Myocyte (in vitro differentiated cells): ENCODE measurements around the gene RANBP9. TPM values are rescaled to one million over a fixed set of nuclear protein-coding genes. Genes with fewer than 3 reads are reported as not detected.

Experiments
- DNase-seq: peaks from one replicate; pipeline ENCODE4 v3.0.0-alpha.2; 2012; ENCODE audit warnings: low read depth
- total RNA-seq: library from RNA; depleted of rRNA; stranded (reverse); fragments of >200 nt; gene quantifications from 2 replicates; pipeline ENCODE4 v1.2.3, GENCODE V29; 2014

The RANBP9 gene
- total RNA-seq, 1 donor from 2014 or later = 38.3 TPM

DNA sequence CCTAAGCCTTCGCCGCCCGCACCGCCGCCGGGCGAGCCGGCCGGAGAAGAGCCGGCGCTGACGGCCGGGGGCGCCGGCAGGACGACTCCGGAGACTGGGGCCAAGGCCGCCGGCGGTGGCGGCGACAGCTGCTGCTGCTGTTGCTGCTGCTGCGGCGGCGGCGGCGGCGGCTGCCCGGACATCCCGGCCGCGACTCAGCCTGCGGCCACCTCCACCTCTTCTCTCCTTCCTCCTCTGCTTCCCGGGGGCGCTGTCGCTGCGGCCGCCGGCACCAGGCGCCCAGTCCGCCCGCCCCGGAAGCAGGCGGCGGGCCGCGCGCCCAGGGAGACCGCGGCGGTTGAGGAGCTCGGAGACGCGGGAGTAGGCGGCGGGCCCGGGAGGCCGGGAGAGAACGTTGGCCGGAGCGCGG lies 307 bp downstream of the RANBP9 start:
- DNase-seq = no peak

DNA sequence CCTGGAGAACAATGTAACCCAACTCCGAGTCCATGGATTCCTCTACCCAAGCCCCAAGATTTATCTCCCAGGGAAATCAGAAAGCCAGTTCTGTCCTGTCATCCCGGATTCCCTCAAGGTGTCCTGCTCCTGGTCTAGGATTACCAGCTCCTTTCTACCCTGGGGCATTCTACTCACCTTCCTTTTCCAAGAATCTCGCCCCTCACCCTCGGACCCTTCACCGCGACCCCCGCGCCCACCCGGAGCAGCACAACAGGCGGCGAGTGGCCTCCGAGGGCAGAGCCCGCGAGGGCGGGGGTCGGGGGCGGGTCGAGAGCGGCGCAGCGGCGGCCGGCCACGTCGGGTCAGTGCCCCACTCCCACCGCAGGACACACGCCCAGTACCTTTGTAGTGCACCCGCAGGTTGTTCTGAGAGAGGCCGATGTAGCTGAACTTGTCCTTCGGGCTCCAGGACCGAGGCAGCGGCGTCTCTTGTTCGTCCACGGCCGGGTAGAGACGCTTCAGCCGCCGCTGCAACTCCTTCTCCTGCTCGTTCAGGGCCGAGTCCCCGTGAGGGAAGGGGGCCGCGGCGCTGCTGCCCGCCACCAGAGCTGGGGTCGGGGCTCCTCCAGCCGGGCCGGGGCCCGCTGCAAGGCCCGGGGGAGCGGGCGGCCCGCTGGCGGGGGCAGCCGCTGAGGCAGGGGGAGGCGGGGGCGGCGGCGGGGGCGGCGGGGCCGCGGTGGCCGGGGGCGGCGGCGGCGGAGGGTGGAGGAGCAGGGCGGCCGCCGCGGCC lies 897 bp downstream of the RANBP9 start:
- DNase-seq = peak; percentile 44

DNA sequence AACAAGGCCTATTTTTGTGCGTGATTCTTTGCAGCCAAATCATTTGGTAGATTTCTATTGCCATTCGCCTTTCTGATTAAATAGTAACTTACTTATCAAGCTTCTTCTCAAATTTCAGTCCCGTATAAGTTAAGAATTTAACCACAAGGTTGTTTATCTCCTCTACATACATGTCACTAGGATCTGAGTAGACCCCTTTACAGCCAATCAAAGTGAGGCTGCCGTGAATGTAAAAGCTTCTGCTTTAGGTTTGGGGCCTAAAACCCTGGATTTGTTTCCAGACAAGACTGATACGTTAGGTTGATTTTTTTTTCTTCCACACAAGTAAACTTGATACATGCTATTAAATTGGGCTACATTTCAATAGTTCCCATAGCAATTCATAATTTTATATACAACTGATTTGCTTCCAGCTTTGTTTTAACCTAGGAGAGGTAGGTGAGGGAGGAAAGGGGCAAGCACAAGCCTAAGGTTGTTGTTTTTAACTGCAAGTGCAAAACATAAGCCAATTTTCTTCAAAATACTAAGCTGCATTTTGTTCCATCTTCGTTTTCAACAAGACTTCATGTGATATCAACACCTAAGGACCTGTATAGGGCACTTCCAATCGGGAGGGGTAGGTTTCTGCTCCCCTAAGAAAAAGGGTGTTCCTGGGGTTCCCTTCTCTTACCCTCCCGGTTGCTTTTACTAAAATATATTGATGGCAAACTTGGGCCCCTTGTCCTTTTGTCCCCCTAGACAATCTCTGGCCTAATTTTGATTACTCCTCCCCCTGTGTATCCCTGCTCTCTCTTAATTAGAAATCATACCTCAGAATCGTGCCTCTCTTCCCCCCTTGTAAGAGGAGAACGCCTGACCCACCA lies 1.7 kb downstream of the RANBP9 start:
- DNase-seq = no peak

DNA sequence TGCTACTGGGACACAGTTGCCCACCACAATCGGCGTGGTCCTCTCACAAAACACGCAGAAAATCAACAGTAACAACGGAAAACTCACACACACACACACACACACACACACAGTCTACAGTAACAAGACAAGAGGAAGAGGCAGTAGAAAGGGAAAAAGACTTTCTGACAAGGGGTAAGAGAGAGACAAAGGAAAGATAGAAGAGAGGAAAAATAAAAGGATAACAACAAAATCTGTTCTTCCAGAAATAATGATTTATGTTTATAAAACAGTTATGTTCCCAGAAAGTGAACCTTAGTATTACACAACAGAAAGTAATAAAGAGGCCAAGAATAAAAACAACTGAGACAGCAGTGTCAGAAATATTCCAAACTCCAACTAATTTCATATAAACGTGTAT lies 2.9 kb downstream of the RANBP9 start:
- no peak for DNase-seq

DNA sequence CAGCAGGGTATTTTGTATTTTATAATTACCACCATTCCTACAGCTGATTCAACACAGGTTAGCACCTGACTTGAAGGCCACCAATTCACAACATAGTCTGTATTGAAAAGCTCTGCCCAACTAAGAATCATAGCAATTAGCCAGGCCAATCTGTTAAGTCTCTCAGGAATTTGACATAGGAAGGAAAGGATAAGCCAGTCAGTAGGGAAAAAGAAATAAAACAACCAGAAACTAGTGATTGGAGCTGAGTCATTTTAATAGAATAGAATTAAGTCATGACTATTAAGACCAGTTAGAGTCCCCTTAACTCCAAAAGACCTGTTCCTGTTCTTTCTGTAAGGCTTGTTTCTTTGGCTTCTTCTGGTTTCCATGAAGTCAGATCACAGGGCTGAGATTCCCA lies 8.1 kb downstream of the RANBP9 start:
- no peak for DNase-seq

DNA sequence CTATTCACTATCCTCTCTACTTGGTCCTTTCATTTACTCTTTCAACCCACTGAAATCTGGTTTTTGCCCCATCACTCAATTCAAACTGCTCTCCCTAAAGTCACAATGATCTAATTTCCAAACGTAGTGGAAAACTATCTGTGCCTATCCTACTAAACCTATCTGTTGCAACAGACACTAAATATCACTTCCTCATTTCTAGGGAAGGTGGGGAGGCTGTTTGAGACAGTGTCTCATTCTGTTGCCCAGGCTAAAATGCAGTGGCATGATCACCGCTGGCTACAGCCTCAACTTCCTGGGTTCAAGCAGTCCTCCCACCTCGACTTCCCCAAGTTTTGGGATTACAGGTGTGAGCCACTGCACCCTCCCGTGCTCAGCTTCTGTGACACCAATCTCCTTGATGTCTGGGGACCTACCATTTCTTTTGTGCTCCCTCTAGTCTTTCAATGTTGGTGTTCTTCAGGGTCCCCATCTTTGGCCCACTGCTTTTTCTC lies 8.8 kb downstream of the RANBP9 start:
- no peak for DNase-seq

DNA sequence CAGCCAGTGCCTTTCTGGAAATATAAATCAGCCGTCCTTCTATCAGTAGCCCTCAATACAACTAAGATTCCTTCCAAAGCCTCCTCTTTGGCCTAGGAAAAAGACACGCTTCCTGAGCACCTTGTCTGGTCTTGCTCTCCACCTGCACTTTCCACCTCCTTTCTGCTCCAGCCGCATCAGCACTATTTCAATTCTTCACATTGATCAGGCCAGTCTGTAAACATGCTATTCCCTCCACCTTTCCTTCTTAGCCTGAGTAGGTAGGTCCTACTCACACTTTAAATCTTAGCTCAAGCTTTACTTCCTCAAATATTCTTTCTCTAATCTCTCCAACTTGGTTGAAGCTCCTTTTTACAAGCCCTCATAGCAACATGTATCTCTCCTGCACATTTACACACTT lies 11.4 kb downstream of the RANBP9 start:
- no peak for DNase-seq

DNA sequence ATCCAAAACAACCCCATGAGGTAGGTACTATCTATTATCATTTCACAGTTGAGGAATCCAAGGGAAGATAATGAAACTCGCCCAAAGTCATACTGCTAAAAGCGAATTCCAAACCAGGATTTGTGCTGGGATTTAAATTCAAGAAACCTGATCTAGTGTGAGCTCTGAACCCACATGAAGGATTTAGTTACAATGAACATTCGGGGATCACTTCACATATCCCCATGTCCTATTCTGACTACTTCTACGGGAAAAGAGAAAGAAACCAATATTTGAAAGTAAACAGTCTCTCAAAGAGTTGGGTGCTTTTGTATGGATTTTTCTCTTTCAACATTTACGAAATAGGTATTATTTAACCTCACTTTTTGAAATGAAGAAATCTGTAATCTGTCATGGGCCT lies 12.9 kb downstream of the RANBP9 start:
- no peak for DNase-seq

DNA sequence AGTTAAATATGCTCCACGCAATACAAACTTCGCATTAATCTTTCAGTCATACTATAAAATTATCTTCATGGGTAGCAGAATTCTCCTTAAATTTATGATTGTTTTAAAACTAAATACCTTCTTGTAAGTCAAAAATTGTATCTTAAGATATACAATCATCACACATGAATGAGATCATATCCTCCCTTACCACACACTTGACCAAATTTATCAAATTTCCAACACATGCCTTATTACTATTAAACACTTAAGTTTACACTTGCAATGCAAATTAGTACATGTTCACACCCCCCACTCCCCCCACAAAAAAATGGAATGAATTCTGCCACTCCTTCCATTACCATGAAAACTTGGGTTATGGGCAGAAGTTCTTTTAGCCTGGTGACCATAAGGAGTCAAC lies 13.8 kb downstream of the RANBP9 start:
- DNase-seq = no peak

DNA sequence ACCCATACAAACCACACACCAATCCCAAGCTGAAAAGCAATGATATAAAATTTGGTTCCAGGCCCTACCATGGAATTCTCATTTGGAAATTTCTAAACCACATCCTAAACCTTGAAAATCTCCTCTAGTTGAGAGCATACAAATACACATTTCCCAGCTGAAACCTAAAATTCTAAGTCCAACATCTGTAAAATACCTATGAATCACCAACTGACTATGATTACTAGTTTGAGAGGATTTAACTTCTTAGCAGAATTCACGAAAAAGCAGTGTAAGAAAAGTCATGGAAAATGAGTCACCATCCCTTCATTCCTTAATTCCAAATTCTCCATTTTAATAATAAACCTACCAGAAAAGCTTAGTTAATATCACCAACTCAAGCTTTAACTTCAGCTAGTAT lies 15.4 kb downstream of the RANBP9 start:
- peak; percentile 53 for DNase-seq

DNA sequence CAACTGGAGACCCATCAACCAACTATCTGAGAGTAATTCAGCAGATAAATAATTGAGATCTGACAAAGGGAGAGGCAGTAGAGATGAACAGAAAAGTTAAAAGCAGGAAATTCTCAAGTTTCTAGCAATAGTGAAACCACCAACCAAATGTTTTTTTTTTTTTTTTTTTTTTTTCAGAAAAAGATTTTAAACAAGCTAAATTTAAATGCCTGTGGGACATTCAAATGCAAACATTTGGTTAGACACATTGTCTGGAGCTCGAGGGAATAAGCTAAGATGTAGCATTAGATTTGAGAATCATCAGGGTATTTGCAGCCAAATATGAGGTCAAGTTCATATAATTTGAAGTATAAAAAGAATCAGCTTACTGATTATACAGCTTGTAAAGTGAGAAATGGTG lies 16.4 kb downstream of the RANBP9 start:
- no peak for DNase-seq

DNA sequence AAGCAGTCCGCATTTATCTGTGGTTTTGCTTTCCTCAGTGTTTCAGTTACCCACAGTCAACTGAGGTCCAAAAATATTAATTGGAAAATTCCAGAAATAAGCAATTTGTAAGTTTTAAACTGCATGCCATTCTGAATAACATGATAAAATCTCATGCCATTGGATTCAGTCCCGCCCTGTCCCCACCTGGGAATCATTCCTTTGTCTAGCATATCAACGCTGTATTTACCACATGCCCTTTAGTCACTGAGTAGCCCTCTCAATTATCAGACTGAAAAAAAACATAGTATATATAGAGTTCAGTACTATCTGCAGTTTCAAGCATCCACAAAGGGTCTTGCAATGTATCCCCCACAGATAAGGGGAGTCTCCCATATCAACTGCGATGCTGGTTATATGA lies 17.1 kb downstream of the RANBP9 start:
- no peak for DNase-seq

DNA sequence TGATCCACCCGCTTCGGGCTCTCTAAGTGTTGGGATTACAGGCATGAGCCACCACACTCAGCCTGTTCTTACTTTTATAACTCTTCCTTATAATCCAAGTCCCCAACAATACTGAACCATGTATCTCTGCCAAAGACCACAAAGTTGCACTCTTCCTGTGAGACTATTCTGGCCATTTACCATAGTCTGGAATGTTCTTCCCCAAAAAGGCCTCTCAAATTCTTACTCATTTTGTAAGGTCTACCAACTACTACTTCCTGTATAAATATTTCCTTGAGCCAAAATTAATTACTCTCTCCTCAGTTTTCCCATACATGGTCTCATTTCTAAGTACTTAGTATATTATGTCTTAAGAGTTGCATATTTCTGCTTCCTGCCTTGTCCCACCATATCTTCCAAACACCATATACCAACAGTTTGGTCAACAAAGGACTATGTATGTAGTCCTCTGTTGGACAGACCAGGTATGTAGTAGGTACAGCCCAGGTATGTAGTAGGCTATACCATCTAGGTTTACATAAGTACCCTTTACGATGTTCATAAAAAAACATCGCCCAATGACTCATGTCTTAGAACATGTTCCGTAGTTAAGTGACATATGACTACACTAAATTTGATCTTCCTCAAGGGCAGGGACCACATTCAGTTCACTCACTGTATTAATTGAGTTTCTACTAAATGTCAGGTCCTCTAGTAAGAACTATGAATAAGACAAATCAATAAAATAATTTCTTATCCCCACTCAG lies 22.0 kb downstream of the RANBP9 start:
- DNase-seq = no peak

DNA sequence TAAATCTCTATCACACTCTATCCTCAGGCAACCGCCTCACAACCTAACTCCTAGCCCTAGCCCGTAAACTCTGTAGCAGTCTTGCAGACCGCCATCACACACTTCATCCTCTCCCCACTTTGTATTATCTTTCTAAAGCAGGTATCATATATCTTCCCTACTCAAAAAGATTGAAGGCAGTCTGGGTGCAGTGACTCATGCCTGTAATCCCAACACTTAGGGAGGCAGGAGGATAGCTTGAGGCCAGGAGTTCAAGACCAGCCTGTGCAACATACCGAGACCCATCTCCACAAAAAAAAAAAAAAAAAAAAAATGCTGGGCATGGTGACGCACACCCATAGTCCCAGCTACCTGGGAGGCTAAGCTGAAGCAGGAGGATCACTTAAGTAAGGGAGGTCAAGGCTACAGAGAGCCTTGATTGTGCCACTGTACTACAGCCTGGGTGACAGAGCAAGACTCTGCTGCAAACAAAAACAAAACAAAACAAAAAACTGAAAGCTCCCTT lies 22.9 kb downstream of the RANBP9 start:
- DNase-seq = no peak

DNA sequence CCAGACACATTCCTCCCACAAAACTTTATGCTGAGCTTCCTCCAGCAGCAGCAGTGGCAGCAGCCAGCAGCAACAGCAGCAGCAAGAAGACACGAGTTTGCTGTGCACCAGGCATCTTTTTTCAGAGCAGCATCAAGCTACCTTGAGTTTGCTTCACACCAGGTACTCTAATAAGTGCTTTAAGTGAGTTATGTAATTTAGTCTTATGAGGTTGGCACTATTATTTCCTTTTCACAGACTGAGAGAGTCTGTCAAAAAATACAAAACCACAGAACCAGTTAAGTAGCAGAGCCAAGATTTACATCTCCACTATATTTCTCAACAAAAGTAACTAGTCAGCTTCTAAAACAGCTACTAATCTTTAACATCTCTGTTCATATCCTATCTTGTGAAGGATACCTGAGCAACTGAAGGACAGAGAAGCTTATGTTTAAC lies 23.7 kb downstream of the RANBP9 start:
- no peak for DNase-seq

DNA sequence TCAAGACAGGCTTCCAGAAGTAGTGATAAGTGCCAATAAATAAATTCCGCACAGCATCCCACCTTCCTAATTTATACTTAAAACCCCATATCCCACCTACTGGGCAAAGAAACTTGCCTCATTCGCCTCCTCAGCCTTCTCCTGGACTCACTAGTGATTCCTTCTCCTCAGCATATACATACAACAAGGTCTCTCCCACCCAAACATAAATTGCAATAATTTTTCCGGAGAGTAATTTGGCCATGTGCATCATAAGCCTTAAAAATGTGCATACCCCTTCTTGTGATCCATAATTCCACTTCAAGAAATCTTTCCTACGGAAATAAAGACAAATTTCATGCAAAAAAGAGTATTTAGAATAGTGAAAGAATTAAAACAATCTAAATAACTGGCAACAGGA lies 26.8 kb downstream of the RANBP9 start:
- DNase-seq = no peak

DNA sequence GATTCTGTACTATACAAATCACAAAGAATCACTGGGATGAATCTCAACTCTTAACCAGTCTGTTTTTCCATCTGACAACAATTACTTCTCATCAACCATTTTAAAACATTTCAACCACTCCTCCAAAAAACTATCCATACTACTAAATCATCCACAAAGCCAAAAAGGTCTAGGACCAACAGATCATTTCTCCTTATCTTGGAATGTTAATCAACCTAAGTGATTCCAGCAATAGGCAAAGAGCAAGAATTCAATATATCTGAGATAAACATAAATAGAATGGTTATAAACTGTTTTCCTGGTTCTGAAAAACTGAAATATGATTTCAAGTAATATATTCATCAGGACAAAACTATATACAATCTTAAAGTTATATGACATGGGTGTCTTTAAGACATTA lies 28.6 kb downstream of the RANBP9 start:
- DNase-seq = no peak

DNA sequence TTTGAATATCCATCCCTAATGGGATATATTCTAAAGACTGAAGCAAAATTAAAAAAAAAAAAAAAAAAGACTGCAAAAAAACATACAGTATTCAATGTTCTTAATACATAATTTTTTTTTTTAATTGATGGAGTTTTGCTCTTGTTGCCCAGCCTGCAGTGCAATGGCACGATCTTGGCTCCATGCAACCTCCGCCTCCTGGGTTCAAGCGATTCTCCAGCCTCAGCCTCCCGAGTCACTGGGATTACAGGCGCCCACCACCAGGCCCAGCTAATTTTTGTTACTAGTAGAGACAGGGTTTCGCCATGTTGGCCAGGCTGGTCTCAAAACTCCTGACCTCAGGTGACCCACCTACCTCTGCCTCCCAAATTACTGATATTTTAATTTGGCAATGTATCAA lies 29.3 kb downstream of the RANBP9 start:
- DNase-seq = no peak

DNA sequence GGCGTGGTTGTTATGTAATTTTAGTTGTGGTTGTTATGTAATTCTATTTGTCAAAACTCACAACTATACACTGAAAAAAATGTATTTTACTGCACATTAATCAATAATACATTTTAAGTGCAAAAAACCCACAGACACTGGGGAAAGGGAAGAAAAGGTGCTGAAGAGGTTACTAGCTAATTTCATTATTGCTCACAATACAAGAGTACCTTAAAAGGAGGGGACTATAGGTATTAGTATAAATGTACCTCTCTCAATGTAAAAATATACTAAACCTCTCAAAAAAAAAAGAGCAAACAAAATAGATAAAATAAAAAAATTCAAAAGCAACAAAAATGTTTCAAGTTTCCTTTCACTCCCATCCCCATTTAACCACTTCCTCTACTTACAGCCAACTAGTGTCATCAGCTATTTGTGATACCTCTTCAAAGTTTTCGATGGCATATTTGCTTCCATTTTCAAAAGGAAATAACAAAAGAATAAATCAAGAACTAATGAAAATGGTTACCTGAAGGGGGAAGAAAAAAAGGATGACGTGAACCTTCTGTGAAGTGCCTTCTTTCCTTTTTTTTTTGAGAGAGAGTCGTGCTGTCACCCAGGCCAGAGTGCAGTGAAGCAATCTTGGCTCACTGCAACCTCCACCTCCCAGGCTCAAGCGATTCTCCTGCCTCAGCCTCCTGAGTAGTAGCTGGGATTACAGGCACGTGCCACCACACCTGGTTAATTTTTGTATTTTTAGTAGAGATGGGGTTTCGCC lies 30.2 kb downstream of the RANBP9 start:
- DNase-seq = no peak

DNA sequence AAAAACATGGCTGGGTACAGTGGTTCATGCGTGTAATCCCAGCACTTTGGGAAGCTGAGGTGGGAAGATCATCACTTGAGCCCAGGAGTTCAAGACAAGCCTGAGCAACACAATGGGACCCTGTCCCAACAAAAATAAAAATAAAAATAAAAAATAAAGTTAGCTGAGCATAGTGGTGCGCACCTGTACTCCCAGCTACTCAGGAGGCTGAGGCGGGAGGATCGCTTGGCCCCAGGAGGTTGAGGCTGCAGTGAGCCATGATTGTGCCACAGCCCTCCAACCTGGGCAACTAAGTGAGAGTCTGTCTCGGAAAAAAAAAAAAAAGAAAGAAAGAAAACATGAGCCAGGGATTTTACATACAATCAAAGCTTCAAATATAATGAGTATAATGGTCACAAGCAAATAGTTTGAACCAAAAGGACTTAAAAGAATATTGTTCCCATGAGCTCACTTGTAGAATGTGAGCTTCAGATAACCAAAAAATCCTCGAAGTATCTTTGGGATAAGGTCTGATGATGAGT lies 31.1 kb downstream of the RANBP9 start:
- no peak for DNase-seq

DNA sequence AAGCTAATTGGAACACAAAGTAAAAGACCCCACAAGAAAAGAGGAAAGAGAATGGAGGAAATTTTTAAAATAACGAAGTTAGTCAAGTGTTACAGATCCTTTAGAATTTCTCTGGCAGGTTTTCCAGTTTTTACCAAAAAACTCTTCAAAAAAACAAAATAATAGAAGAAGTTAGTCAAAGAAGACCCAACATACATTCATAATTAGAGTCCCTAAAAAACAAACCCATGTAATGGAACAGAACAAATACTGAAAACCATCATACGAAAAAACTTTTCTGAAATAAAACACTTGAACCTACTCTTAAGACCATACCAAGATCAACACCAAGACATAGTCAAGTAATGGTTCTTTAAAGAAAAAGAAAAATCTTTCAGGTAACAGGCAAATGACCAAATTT lies 31.6 kb downstream of the RANBP9 start:
- no peak for DNase-seq
